OCI-LY3 (cell line): Measurements from ENCODE around the gene SMC1A.

Experiments used
- CTCF ChIP-seq: fragments of 200-600, 300-600 bp; sonication (generic); IDR thresholded peaks from 2 replicates; pipeline ENCODE4 v1.5.1; 2014; ENCODE audit warnings: antibody characterized with exemption, low read length, low read depth
- EZH2phosphoT487 ChIP-seq: fragments of 200-600 bp; shearing (Covaris generic); IDR thresholded peaks from 2 replicates; pipeline ENCODE4 v1.6.1; 2018; ENCODE audit warnings: antibody characterized with exemption, mixed run types, low read depth

- TF ChIP-seq CTCF = no peak
- TF ChIP-seq EZH2phosphoT487 = no peak
Measured at GRCh38 chrX:53442322-53442631, 19.8 kb upstream of the SMC1A start.
